SK-N-SH (cell line): Measurements from ENCODE around the gene CBFA2T3. TPM values are rescaled to one million over a fixed set of nuclear protein-coding genes. Genes with fewer than 3 reads are reported as not detected.

Experiments used
- CTCF ChIA-PET: fragments of 300-600, 350-600 bp; formaldehyde crosslinking; extraction: SDS; loops from one replicate; lab custom pipeline; 2021; lab: Yijun Ruan, JAX
- POLR2A ChIA-PET: fragments of 350-600 bp; sonication (Branson Sonifier 250); formaldehyde crosslinking; extraction: SDS; loops from one replicate; lab custom pipeline; 2020; ENCODE audit warnings: antibody characterized with exemption, inconsistent platforms; lab: Yijun Ruan, JAX
- DNase-seq: peaks from one replicate; pipeline ENCODE4 v3.0.0; 2012
- H2AFZ ChIP-seq: fragments of 200-600 bp; sonication (generic); 2 replicates; pipeline ENCODE4 v1.8.1; 2016; ENCODE audit warnings: antibody characterized with exemption, mild to moderate bottlenecking, low read depth
- H3F3A ChIP-seq: fragments of 200-600 bp; sonication (generic); replicated peaks from 2 replicates; pipeline ENCODE3; 2016; ENCODE audit warnings: antibody characterized with exemption, mild to moderate bottlenecking; ENCODE audit not compliant: insufficient read depth
- H3K27ac ChIP-seq, 2 experiments: fragments of 200-500 bp in 1 of 2; fragments of 200-600 bp in 1 of 2; sonication (Bioruptor generic) in 1 of 2; sonication (generic), shearing (Covaris generic) in 1 of 2; 2 replicates each; pipeline versions ENCODE4 v1.5.1 to v1.6.1; 2014 to 2016; ENCODE audit warnings: low read depth in 2 of 2, inconsistent platforms in 1 of 2, low read length in 1 of 2, mild to moderate bottlenecking in 1 of 2, mixed read lengths in 1 of 2
- H3K27me3 ChIP-seq: fragments of 200-600 bp; sonication (generic), shearing (Covaris generic); 2 replicates; pipeline ENCODE4 v1.6.1; 2016; ENCODE audit warnings: mixed run types; ENCODE audit not compliant: insufficient read depth
- H3K36me3 ChIP-seq, 2 experiments: fragments of 200-500 bp in 1 of 2; fragments of 200-600 bp in 1 of 2; sonication (Bioruptor generic) in 1 of 2; sonication (generic) in 1 of 2; replicated peaks in 1 of 2; 2 replicates each; pipeline versions ENCODE3 to v1.5.1; 2014 to 2016; ENCODE audit warnings: low read length in 1 of 2, mild to moderate bottlenecking in 1 of 2; ENCODE audit not compliant: insufficient read depth in 2 of 2, control insufficient read depth in 1 of 2
- H3K4me1 ChIP-seq, 2 experiments: fragments of 200-500 bp in 1 of 2; fragments of 200-600 bp in 1 of 2; sonication (Bioruptor generic) in 1 of 2; sonication (generic), shearing (Covaris generic) in 1 of 2; 2 replicates each; pipeline versions ENCODE4 v1.5.1 to v1.6.1; 2014 to 2016; ENCODE audit warnings: low read depth in 1 of 2, low read length in 1 of 2, mixed run types in 1 of 2; ENCODE audit not compliant: insufficient read depth in 2 of 2, control insufficient read depth in 1 of 2
- H3K4me2 ChIP-seq: fragments of 200-600 bp; sonication (generic), shearing (Covaris generic); 2 replicates; pipeline ENCODE4 v1.6.1; 2017; ENCODE audit warnings: mixed run types
- H3K4me3 ChIP-seq, 2 experiments: fragments of 200-500 bp in 1 of 2; fragments of 200-600 bp in 1 of 2; sonication (Bioruptor generic) in 1 of 2; sonication (generic), shearing (Covaris generic) in 1 of 2; 2 replicates each; pipeline versions ENCODE4 v1.5.1 to v1.8.1; 2014 to 2016; ENCODE audit warnings: low read depth in 2 of 2, inconsistent platforms in 1 of 2, low read length in 1 of 2, mild to moderate bottlenecking in 1 of 2, mixed read lengths in 1 of 2, moderate library complexity in 1 of 2
- H3K79me2 ChIP-seq: fragments of 200-600 bp; sonication (generic); 2 replicates; pipeline ENCODE4 v1.8.1; 2017; ENCODE audit warnings: mild to moderate bottlenecking; ENCODE audit not compliant: insufficient read depth
- H3K9ac ChIP-seq: fragments of 200-600 bp; sonication (generic); 2 replicates; pipeline ENCODE4 v1.6.1; 2017; ENCODE audit warnings: mixed run types
- H3K9me2 ChIP-seq: fragments of 200-600 bp; sonication (generic); 2 replicates; pipeline ENCODE4 v1.6.1; 2017; ENCODE audit warnings: mixed run types
- H3K9me3 ChIP-seq: fragments of 200-600 bp; sonication (generic); 2 replicates; pipeline ENCODE4 v1.6.1; 2017; ENCODE audit warnings: mixed run types, mild to moderate bottlenecking, moderate library complexity
- H4K20me1 ChIP-seq: fragments of 200-600 bp; sonication (generic); 2 replicates; pipeline ENCODE4 v1.6.1; 2017; ENCODE audit warnings: mild to moderate bottlenecking, mixed run types; ENCODE audit not compliant: insufficient read depth
- FOXM1 ChIP-seq: IDR thresholded peaks from 2 replicates; pipeline ENCODE4 v1.4.0; 2012; ENCODE audit warnings: low read depth, mild to moderate bottlenecking
- MXI1 ChIP-seq: IDR thresholded peaks from 2 replicates; pipeline ENCODE4 v1.6.1; 2012; ENCODE audit warnings: mild to moderate bottlenecking, low read depth, low read length, improper control_type of control experiment
- POLR2AphosphoS5 ChIP-seq: IDR thresholded peaks from 2 replicates; pipeline ENCODE4 v1.6.1; 2012; ENCODE audit warnings: low read depth, low read length
- RCOR1 ChIP-seq: fragments of 150-350 bp; IDR thresholded peaks from 2 replicates; pipeline ENCODE4 v1.6.1; 2017; ENCODE audit warnings: antibody characterized with exemption, low read length
- YY1 ChIP-seq: IDR thresholded peaks from 2 replicates; pipeline ENCODE4 v1.4.0; 2012; ENCODE audit warnings: low read depth, mild to moderate bottlenecking
- WGBS: methylation state at CpG from one replicate; pipeline ENCODE4 v1.1.6; 2017; ENCODE audit warnings: low lambda C conversion rate; 5-methylcytosine and 5-hydroxymethylcytosine counted together
- polyA plus RNA-seq, 3 experiments: library from polyadenylated mRNA; depleted of rRNA; stranded (reverse); fragments of >200 nt; gene quantifications; 2 replicates each; pipeline ENCODE4 v1.2.3, GENCODE V29; 2012
- TF ChIP-seq, protein P1 (sequence below): IDR thresholded peaks from 2 replicates; pipeline ENCODE4 v1.4.0; 2012; ENCODE audit warnings: low read depth
- TF ChIP-seq, protein P2 (sequence below): IDR thresholded peaks from 2 replicates; pipeline ENCODE4 v1.4.0; 2012; ENCODE audit warnings: low read depth, borderline replicate concordance
- TF ChIP-seq, protein P3 (sequence below): IDR thresholded peaks from 2 replicates; pipeline ENCODE4 v1.6.1; 2012; ENCODE audit warnings: mild to moderate bottlenecking, low read depth, low read length, moderate library complexity

The CBFA2T3 gene
- polyA plus RNA-seq, 1 of the 3 experiments (the other 2 are of a cell fraction): not detected

GRCh38 chr16:88995194-88995593 is 18.2 kb upstream of the CBFA2T3 start (continued):
- TF ChIP-seq, protein P1, sequence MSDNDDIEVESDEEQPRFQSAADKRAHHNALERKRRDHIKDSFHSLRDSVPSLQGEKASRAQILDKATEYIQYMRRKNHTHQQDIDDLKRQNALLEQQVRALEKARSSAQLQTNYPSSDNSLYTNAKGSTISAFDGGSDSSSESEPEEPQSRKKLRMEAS: no peak
- TF ChIP-seq POLR2AphosphoS5 (no peak), RCOR1 (no peak), FOXM1 (no peak), YY1 (no peak)

DNA sequence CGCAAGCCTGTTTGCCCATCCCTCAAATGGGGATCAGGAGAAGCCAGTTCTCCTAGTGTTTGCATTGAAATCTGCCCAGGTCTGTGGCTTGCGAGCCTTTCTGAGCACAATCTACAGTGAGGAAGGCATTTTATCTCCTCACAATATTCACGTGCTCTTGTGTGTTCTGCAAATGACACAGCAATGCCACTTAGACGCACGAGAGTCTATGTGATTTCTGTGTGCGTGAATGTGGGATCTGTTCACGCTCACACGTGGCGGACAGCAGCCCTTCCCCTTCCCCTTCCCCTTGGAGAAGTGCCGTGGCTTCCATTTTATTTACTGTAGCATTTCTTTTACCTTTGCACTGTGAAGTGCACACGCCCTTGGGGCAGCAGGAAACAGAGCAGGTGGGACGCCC is 17.7 kb upstream of the CBFA2T3 start:
- Histone ChIP-seq H3K4me2 (no peak overlapping the region), H3K27ac (no peak overlapping the region), H3K4me1 (no peaks in the 10 kb centered on the region; a peak in 1 of 4 replicates), H3K4me3 (no peak overlapping the region), H3K36me3 (no peaks in the 10 kb centered on the region), H3F3A (no peaks in the 10 kb centered on the region), H3K9ac (no peak overlapping the region), H3K9me3 (no peaks in the 10 kb centered on the region), H4K20me1 (no peaks in the 10 kb centered on the region), H3K27me3 (no peaks in the 10 kb centered on the region), H3K79me2 (no peaks in the 10 kb centered on the region), H3K9me2 (no peaks in the 10 kb centered on the region), H2AFZ (no peak overlapping the region)
- ChIA-PET POLR2A (no interaction called here), CTCF (no interaction called here)
- DNase-seq: no peak
- WGBS: 50% methylated on average over 12 of the region's 12 CpGs
- TF ChIP-seq MXI1 (no peak), YY1 (no peak)
- TF ChIP-seq, protein P1: no peak

DNA sequence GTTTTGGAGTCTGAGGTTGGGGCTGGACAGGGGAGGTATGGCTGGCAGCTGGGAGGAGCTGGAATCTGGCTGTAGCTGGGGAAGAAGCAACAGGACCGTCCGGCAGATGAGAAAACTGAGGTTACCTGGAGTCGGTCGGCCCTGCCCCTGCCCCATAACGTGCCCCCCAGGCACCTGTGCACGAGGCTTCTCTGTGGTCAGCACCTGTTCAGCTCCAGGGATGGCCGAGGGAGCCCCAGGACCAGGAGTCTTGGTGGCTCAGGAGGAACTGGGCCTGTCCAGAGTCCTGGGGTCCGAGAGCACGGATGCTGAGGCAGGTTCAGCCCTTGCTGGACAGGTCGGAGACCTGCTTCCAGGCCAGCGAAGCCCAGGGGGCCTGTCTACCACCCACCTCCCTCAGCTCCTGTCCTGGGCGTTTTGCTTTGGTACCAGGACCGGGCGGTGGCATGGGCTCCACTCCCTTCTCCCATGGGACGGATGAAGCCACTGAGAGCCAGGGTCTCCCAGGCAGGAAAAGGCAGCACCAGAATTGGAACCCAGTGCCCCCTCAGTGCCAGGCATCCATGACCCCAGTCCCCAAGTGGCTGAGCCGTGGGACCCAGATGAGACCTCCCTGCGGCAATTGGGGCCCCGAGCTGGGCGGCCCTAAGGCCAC is 17.1 kb upstream of the CBFA2T3 start:
- no peak for DNase-seq
- 38% methylated on average over 7 of the region's 19 CpGs for WGBS
- H3K27me3 ChIP-seq: no peaks in the 10 kb centered on the region
- H3K9me3 ChIP-seq: no peaks in the 10 kb centered on the region
- H3K27ac ChIP-seq: no peak overlapping the region
- H4K20me1 ChIP-seq: no peaks in the 10 kb centered on the region
- no peaks in the 10 kb centered on the region for H3F3A ChIP-seq
- H3K9ac ChIP-seq: no peak overlapping the region
- no peaks in the 10 kb centered on the region for H3K9me2 ChIP-seq
- POLR2A ChIA-PET: no interaction called here
- H2AFZ ChIP-seq: no peak overlapping the region
- H3K79me2 ChIP-seq: no peaks in the 10 kb centered on the region
- CTCF ChIA-PET: no interaction called here
- no peak overlapping the region for H3K4me2 ChIP-seq
- H3K4me3 ChIP-seq: no peak overlapping the region
- H3K36me3 ChIP-seq: no peaks in the 10 kb centered on the region
- H3K4me1 ChIP-seq: no peaks in the 10 kb centered on the region; a peak in 1 of 4 replicates
- TF ChIP-seq, protein P2, sequence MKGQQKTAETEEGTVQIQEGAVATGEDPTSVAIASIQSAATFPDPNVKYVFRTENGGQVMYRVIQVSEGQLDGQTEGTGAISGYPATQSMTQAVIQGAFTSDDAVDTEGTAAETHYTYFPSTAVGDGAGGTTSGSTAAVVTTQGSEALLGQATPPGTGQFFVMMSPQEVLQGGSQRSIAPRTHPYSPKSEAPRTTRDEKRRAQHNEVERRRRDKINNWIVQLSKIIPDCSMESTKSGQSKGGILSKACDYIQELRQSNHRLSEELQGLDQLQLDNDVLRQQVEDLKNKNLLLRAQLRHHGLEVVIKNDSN: no peak
- TF ChIP-seq, protein P3, sequence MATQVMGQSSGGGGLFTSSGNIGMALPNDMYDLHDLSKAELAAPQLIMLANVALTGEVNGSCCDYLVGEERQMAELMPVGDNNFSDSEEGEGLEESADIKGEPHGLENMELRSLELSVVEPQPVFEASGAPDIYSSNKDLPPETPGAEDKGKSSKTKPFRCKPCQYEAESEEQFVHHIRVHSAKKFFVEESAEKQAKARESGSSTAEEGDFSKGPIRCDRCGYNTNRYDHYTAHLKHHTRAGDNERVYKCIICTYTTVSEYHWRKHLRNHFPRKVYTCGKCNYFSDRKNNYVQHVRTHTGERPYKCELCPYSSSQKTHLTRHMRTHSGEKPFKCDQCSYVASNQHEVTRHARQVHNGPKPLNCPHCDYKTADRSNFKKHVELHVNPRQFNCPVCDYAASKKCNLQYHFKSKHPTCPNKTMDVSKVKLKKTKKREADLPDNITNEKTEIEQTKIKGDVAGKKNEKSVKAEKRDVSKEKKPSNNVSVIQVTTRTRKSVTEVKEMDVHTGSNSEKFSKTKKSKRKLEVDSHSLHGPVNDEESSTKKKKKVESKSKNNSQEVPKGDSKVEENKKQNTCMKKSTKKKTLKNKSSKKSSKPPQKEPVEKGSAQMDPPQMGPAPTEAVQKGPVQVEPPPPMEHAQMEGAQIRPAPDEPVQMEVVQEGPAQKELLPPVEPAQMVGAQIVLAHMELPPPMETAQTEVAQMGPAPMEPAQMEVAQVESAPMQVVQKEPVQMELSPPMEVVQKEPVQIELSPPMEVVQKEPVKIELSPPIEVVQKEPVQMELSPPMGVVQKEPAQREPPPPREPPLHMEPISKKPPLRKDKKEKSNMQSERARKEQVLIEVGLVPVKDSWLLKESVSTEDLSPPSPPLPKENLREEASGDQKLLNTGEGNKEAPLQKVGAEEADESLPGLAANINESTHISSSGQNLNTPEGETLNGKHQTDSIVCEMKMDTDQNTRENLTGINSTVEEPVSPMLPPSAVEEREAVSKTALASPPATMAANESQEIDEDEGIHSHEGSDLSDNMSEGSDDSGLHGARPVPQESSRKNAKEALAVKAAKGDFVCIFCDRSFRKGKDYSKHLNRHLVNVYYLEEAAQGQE: no peak
